Cerebellar nuclear complex (tissue), 1 donor: ENCODE data around the gene RPS21.
"Not testable (repeated sequence)": the region's sequence is repeated elsewhere in the genome, so short reads cannot be mapped to it uniquely, and the experiment has no call there.

Experiments
- DNase-seq, 2 experiments: peaks; one replicate each; lab custom pipeline; 2025; lab: John Stamatoyannopoulos, UW

RPS21 gene

GRCh38 chr20:62365814-62366369 lies 21.0 kb upstream of the RPS21 start:
- DNase-seq: no peak

GRCh38 chr20:62366370-62367135 lies 20.4 kb upstream of the RPS21 start:
- DNase-seq: no peak

GRCh38 chr20:62367136-62367632 lies 19.7 kb upstream of the RPS21 start, which contains the start of gene LAMA5:
TSS of gene LAMA5 (minus strand) at chr20:62367312. CDS start at chr20:62367245, 67 bp downstream.
- no peak for DNase-seq

DNA sequence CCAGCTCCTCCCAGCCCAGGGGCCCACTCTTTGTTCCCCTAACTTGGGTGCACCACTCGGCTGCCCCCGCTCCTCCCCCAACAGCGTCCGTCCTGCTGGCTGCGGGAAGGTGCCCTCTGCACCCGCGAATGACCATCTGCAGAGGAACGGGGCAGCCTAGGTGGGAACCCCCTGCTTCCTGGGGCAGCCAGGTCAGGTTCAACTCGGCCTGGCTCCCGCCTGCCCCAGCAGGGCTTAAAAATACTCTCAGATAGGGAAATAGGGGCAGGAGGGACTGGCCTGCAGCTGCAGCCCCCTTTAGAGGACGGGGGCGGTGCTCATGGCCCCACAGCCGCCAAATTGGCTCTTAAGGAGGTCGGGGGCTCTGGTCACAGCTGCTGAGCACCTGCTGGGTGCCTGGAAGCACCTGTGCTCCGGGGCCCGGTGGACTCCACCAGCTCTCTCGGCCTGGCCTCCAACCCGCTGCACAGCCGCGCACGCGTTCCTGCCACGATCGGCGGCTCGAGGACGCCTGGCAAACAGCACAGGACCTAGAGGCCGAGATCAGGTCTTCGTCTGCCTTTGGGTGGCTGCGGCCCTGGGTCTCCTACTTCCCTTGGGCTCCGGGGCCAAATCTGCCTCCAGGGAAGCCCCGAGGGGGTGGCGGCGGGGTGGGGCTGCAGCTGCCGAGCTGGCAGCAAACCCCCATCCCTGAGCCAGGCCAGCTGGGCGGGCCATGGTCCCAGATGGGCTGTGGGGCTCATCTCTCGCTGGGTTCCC lies 19.1 kb upstream of the RPS21 start:
- DNase-seq: no peak

GRCh38 chr20:62368392-62368975 lies 18.4 kb upstream of the RPS21 start:
- DNase-seq: no peak

DNA sequence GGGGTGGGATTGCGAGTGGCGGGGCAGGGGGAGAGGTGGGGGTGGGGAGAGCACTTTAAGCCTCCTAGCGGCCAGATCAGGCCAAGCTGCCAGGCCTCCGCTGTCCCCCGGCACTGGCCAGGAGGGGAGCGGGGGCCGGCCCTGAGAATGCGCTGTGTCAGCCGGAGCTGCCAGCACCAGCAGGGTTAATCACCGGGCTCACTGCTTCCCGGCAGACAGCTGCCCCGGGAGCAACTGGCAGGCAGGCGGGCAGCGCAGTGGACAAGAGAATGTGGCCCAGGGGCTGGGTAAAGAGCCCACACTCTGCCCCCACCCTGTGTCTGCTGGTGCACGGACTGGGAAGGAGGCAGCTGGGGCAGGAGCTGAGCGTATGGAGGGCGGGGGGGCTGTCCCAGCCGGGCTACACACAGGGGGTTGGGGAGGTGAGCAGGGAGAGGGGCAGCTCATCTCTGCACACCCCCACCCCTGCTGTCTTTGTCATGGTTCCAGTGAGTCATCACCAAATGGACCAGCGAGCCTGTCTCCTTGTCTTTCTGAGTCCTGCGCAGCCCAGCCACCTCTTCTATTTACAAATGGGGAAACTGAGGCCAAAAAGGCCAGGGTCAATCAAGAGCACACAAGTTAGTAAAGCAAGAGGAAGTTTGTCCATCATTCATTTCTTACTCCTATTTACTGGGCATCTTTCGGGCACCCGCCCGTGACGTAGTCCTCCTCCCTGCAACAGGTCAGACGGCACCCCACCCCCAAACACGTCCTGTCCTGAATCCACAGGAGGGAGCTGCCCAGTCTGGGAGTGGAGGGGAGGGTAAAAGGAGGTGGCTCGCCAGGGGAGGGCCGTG lies 17.7 kb upstream of the RPS21 start:
- no peak for DNase-seq

DNA sequence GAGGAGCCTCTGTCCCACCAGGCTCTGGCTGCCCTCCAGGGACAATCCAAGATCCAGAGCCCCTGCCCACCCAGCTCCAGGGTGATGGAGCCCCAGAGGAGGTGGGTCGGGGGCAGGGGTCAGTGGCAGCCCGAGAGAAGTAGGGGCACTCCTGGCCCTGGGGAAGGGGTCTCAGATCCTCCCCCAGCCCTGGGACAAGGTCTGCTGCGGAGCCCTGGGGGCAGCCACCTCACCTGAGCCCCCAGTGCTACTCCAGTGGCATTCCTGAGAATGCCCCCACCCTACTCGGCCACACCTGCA lies 17.1 kb upstream of the RPS21 start:
- no peak for DNase-seq

DNA sequence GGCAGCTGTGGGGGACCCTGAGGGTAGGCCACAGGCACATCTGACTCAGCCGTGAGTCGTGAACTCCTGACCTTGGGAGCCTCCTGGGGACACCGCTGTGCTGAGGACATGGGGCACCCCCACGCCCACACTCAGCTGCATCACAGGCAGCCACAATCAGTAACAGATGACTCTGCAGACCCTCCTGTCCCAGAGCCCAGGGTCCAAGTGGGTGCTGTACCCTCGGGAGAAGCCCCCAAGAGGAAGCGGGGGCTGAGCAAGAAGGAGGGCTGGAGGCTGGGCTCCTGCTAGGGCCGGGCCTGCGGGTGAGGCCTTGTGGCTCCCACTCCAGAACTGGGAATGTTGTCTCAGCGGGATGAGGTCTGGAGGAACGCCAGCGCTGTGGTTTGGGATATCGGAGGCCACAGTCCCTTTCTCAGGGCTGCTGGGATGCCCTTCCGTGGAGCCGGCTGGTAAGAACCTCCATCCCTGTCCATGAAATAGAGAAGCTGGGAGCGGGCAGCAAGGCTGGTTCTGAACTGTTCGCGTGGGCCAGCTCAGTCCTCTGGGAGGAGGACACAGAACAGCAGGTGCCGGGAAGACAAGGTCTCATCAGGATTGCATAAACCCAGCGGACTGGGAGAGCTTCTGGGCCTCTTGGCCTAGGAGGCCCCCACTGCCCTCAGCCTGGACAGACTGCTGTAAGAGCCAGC lies 16.6 kb upstream of the RPS21 start:
- no peak for DNase-seq

- DNase-seq: no peak
Measured at GRCh38 chr20:62370807-62371587, 15.9 kb upstream of the RPS21 start.

GRCh38 chr20:62371588-62372041 lies 15.3 kb upstream of the RPS21 start:
- no peak for DNase-seq

GRCh38 chr20:62372042-62372993 lies 14.6 kb upstream of the RPS21 start:
- no peak for DNase-seq

DNA sequence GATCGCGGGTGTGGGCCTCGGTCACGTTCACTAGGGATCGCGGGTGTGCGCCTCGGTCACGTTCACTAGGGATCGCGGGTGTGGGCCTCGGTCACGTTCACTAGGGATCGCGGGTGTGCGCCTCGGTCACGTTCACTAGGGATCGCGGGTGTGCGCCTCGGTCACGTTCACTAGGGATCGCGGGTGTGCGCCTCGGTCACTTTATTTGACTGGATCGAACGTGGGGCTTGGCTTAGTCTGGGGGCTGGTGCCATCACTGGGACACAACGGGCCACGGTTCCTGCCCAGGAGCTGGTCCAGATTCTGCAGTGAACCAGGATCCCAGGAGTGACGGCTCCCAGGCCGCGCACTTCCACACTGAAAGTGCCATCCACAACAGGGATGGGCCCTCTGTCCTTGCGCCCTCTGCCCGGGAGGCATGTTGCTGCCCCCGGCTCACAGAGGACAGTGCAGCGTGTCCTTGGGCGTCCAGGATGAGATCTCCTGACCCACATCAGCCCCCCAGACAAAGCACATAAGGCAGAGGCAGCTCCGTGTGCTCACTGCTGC lies 13.2 kb upstream of the RPS21 start:
- not testable (repeated sequence) for DNase-seq

DNA sequence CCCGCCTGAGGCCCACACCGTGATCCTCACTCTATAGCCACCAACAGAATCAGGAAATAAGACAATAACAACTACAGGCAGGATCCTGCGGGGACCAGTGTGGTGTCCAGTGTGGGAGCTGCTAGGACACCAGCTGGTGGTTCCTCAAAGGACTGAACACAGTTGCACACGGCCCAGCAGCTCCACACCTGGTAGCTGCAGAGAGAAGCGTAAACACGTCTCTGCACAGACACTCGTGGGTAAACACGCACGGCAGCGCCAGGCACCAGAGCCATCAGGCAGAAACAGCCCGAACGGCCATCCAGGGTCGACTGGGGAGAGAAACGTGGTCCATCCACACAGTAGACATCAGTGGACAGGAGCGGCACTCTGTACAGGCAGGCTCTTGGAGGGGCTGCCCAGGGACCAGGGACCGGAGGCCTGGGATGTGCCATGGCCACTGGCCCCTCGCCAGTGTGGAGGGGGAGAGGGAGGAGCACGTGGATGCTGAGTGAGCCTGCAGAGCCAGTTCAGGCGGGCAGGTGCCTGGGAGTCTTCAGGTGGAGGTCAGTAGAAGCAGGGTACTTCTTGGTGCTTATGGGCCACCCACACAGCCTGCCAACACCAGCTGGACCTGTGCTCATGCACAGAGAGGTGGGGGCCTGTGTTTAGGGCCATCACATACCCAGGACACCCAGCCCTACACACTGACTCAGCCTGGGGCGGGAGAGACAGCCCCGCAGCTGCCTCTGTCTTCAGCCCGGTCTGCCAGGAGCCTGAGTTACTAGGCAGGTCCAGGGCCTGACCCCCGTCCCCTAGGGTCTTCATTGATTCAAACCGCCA lies 12.4 kb upstream of the RPS21 start:
- DNase-seq: no peak

DNA sequence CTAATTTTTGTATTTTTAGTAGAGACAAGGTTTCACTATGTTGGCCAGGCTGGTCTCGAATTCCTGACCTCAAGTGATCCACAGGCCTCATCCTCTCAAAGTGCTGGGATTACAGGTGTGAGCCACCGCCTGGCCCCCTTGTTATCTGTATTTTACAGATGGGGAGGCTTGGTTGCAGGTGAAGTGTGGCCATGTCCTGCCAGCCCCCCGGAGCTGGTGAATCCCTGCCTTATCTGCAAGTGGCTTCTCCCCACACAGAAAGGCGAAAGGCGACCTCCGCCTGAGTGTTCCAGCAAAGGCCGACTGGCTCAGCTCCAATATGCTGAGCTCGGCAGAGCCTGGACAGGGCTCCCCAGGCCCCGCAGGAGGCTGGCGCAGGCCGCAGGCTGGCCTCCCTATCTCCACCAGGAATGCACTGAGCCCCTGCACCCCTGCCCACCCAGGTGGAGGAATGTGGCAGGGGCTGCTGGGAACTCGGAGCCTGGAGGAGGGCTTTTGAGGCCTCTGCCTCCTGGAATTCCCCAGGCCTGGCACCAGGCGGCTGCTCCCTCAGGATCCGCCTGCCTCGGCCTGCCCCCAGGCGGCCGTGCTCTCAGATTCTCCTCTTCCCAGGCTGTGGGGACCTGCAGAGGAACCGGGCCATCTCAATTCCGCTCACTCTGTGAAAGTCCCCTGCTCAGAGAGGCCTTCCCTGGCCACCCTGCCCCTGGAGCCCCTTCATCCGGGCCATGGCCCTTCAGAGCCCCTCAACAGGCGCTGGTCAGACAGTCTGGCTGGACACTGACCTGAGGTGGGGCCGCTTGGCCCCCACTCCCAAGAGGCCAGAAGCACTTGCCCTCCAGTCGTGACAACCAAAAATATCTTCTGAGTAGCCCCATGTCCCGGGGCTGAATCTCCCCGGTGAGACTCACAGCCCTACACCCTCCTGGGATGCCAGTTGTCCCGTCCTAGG lies 10.5 kb upstream of the RPS21 start:
- no peak for DNase-seq

- no peak for DNase-seq
Measured at GRCh38 chr20:62377064-62377461, 9.8 kb upstream of the RPS21 start.

DNA sequence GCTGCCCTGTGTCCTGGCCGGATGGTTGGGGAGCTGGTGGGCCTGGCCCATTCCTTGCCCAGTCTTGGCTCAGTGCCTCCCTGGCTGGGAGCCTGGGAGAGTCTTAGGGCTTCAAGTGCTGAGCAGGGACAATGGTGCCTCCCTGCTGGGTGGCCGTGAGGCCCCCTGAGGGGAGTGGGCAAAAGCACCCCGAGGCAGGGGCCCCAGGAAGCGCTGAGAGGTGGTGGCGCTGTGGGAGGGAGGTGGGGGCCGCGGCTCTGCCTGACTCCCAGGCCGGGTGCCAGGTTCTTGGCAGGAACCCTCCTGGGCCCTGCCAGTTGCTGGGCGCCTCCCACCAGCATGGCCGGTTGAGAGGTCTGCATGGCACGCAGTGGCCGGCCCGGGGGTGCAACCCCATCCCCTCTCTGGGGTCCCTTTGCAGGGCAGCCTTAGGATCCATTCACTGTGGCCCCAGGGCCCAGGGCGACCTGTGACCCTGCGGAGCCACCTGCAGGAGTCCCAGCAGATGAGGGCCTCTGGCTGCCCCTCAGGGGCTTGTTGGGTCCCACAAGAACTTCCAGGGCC lies 9.2 kb upstream of the RPS21 start:
- no peak for DNase-seq
